Measurements from ENCODE around the gene ERFL.
"Not testable (repeated sequence)": the region's sequence is repeated elsewhere in the genome, so short reads cannot be mapped to it uniquely, and the experiment has no call there.

ERFL gene

GRCh38 chr19:41945135-41945766 is 17.0 kb upstream of the ERFL start:
- no peak overlapping the region for H3K4me3 ChIP-seq
- peak overlapping the region in 6 of 21 experiments; percentile 8 to 52 (median 24) for H3K27ac ChIP-seq

DNA sequence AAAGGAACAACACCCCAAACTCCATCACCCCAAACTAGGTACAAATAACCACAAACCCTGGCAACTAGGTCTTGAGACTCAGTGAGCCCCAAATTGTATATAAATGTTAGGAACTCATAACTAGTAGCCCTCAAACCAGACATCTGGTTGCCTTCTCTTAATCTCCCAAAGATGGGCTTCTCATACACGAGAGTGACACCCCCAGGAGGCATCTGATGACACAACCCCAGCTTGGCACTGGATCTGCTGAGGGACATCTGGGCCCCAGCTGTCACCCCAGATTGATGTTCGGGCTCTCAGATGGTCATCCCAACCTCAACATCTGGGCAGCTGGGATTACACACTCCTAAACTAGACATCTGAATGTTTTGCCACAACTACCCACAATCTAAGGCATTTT is 16.1 kb upstream of the ERFL start:
- no peak overlapping the region for H3K4me3 ChIP-seq
- peak overlapping the region in 2 of 21 experiments; percentile 8 to 21 for H3K27ac ChIP-seq

DNA sequence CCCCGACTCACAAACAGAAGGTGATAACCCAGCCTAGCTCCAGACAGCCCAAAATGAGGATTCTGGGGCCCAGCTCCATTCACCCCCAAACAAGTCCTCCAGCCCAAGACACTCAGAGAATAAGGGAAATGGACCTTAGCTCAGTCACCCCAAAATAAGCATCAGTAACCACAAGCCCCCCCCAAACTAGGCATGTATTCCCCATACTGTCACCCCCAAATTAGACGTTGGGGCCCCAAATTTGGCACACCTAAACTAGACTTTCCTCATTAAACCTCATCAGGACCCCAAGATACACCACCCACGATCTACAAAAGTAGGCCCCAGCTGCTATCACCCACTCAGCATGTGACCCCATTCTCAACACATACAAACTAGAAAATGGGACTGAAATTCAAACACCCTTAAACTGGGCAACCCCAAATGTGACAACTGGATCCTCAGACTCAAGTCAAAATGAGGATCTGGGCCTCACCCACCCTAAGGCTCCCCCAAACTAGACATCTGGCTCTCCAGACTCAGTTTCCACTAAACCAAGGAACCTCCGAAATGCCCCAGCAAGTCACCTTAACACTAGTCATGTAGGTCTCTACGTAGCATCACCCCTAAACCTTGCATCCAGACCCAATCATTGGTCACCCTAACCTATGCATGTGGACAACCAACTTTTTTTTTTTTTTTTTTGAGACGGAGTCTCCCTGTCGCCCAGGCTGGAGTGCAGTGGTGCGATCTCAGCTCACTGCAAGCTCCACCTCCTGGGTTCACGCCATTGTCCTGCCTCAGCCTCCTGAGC is 13.4 kb upstream of the ERFL start:
- H3K4me3 ChIP-seq = peak overlapping the region in 1 of 7 experiments; percentile 43
- no peak overlapping the region for H3K27ac ChIP-seq

GRCh38 chr19:41940731-41941409 is 12.6 kb upstream of the ERFL start:
- Histone ChIP-seq H3K27ac (peak overlapping the region in 12 of 21 experiments; percentile 3 to 82 (median 56)), H3K4me3 (peak overlapping the region; percentile 30 to 49 (median 43))

DNA sequence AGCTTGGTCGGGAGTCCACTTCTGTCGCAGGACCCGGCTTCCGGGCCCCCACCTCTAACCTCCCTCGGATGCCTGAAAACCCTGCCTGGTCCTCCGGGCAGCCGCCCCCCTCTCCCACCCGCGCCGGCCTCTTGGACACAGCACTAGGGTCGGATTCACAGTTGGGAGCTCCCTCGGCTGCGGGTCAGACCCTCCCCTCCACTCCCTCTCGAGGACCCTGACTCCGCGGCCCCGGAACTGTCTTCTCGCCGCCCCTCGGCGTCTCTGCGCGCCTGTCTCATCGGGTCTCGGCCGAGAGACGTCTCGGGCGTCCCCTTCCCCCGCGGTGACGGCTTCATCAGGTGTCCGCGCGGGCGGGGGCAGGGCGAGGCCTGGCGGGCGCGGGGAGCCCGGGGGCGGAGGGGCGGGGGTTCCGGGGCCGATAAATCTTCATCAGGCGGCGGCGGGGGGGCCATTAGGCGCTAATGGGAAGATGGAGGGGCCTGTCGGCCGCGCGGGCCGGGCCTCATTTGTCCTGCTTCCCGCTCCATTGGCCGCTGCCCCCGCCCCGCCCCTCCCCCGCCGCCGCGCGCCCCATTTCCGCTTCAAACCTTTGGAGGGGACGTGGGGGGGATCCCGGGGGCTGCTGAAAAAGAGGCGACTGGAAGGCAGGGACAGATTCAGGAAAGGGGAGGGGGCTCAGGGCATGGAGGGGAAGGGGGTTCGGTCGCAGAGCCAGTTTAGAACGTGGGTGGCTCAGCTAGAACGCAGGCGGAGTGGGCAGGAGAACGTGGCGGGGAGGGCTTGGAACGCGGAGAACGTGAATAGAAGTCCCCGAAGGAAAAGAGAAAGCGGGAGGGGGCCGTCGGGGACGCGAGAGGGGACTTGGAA is 11.8 kb upstream of the ERFL start:
- peak overlapping the region in 17 of 21 experiments; percentile 3 to 82 (median 51) for H3K27ac ChIP-seq

DNA sequence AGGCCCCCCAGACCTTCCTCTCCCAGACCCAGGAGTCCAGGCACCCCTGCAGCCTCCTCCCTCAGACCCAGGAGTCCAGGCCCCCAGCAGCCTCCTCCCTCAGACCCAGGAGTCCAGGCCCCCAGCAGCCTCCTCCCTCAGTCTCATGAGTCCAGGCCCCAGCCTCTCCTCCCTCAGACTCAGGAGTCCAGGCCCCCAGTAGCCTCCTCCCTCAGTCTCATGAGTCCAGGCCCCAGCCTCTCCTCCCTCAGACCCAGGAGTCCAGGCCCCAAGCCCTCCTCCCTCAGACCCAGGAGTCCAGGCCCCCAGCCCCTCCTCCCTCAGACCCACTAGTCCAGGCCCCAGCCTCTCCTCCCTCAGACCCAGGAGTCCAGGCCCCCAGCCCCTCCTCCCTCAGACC is 11.0 kb upstream of the ERFL start:
- H3K4me3 ChIP-seq, H3K27ac ChIP-seq: not testable (repeated sequence)

More for the DNA sequence above, 11.8 kb upstream of the ERFL start:
- peak overlapping the region; percentile 30 to 49 (median 43) for H3K4me3 ChIP-seq

GRCh38 chr19:41937525-41938468 is 9.5 kb upstream of the ERFL start:
- Histone ChIP-seq H3K4me3 (no peak overlapping the region), H3K27ac (peak overlapping the region in 1 of 21 experiments; percentile 79)

DNA sequence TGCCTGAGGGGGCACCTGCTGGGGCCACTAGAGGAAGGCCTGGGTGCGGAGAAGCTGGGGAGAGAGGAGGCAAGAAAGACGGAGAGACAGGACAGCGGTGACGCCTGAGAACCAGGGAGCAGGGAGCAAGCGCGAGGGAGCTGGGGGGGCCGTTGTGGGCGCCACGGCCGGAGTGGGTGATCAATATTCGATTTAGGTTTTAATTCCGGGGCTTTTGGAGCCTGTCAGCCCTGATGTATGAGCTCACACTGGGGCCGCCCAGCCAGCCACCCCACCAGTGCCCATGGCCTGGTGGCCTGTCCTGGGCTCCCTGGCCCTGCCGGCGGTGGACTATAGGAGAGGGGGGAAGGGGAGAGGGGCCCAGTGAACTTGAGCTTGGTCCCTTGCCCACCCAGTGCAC is 8.7 kb upstream of the ERFL start:
- H3K4me3 ChIP-seq = no peak overlapping the region
- peak overlapping the region in 1 of 21 experiments; percentile 79 for H3K27ac ChIP-seq

DNA sequence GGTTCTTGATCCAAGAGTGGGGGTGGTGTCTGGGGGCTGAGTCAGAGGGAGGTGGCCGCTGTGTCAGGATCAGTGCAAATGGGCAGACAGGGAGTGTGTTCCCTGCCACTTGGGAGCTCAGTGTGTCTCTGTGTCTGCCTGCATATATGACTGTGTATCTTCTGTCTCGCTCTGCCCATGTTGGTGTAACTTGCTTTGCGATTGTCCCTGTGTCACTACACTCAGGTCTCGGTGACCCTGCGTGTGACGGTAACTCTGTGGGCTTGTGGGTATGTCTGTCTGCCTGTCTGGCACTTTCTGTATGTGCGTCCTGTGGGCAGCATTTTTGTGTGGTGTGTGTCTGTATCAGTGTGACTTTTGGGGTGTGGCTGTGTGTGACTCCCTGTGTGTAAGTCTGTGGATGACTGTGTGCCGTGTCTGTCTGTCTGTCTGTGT is 8.2 kb upstream of the ERFL start:
- H3K27ac ChIP-seq = peak overlapping the region in 1 of 21 experiments; percentile 79
- no peak overlapping the region for H3K4me3 ChIP-seq

DNA sequence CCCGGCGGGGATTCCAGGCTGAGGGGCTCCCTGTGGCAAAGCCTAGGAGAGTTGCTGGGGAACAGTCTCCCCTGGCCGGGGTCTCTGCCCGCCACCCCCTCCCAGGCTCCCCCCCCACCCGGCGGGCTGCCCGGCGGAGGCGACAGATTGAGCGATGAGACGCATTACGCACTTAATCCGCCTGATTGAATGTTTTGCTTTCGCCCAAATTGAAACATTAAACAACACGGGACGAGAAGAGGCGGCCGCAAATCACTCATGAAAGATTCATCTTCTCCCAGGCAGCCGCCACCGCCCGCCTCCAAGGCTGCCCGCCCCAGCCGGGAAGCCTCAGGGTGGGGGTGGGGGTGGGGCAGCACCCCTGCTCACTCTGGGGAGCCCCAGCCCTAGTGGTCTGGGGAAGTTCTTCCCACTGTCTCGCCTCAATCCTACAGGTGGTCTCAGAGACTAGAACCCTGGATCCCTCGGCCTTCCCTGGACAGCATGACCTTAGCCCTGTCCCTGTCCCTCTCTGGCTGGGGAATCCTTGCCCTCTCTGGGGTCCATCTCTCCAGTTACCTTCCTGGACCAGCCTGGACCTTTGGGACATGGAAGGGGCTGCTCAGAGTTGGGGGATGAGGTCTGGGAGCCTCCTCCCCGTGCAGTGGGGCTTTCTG is 7.6 kb upstream of the ERFL start:
- Histone ChIP-seq H3K27ac (peak overlapping the region in 2 of 21 experiments; percentile 6 to 79), H3K4me3 (no peak overlapping the region)

GRCh38 chr19:41934849-41935374 is 6.7 kb upstream of the ERFL start:
- Histone ChIP-seq H3K4me3 (no peak overlapping the region), H3K27ac (no peak overlapping the region)

DNA sequence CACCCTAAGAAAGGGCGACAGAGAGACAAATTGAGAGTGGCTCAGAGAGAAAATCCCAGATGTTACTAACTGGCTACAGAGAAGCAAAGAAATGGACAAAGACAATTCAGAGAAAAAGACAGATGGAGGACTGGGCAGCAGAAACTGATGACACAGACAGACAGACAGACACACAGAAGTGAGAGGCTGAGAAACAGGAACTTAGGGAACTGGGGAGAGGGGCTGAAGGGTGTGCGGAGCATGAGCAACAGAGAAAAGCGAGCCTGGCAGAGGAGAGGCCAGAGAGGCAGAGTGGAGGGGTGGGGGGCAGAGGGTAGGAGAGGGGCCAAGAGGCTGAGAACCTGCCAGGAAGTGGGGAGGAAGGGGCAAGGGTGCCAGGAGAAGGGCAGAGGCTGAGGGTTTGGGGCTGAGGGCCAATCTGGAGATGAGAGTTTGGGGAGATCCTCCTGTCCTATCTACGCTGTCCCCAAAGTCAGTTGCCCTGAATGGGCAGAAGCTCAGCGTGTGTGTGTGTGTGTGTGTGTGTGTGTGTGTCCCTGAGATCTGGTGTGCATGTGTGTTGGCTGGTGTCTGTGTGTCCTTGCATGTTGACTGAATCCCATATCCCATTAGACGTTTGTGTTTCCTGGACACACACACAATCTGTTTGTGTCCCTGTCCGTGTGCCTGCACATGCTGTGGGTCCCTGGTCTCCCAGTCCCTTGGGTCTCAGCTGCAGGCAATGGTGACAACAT is 5.6 kb upstream of the ERFL start:
- Histone ChIP-seq H3K27ac (no peak overlapping the region), H3K4me3 (no peak overlapping the region)

DNA sequence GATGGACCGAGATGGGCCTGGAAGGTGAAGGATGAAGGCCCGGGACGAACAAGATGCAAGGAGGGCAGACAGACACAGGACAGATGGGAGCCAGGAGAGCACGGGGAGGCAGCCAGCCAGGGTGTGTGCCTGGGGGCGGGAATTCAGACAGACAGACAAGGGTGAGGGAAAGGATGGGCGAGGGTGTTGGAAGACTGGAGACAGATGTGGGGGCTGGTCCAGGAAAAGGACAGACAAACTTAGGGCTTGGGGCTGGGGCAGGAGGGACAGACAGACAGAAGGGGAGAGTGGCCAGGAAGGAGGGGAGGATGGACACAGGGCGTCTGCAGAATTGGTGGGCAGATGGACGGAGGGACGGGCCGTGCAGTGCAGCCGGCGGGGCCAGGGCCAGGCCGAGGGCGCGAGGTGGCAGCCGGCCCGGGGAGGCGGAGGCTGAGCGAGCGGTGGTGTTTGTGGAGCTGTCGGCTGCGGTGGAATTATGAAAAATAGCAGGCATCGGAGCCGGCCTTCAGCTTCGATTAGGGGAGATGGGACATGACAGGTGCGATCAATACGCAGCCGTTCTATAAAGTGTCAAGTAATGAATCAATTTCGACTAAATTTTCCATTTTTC is 4.6 kb upstream of the ERFL start:
- H3K4me3 ChIP-seq = no peak overlapping the region
- H3K27ac ChIP-seq = no peak overlapping the region

DNA sequence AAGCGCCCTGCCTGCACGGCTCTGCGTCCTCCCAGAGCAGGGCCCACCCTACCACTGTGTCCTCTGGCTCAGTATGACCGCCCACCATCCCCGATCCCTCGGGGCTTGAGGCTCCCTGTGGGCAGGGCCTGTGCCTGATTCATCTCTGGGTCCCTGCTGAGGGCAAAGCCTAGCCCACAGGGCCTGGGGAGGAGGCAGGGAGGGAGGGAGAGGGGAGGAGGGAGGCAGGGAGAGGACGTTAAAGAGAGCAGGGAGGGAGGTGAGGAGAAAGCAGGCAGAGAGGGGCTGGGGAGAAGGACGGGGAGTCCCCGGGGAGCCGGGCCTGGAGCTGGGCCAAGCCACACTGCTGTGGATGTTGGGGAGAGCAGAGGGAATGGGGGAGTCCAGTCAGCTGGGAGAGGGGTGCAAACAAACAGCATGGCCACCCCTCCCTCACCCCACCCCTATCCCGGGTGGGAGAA is 4.0 kb upstream of the ERFL start:
- no peak overlapping the region for H3K4me3 ChIP-seq
- no peak overlapping the region for H3K27ac ChIP-seq

DNA sequence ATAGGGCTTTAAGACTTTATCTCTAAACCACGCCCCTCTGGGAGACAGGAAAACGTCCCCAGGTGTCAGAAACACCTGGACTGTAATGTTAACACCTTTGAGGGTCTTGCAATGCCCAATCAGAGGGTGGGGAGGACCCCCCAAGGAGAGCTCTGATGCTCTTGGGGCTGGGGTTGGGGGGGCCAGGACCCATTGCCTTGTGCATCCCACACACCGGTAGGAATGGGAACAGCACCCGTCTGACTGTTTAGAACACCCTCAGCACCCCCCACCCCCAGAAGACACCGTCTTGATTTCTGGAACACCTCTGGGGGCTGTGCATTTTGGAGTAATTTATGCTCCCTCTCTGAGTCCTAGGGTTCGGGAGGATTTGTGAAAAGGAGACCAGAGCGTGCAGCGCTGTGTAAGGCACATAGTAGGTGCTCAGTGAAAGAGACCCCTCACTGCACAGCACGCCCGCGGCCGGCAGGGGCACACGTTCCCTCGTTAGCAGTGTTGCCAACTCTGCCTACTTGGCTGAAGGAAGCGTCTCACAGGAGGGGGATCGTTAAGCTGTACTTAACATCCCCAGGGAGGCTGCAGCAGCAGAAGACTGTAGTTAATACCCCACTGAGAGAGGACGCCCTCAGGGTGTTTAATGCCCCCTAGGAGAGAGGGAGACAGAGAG is 2.8 kb upstream of the ERFL start:
- no peak overlapping the region for H3K27ac ChIP-seq
- no peak overlapping the region for H3K4me3 ChIP-seq

GRCh38 chr19:41930322-41930722 is 2.1 kb upstream of the ERFL start:
- no peak overlapping the region for H3K27ac ChIP-seq
- no peak overlapping the region for H3K4me3 ChIP-seq
